Parathyroid adenoma (tissue), 2 donors: Measurements from ENCODE around the gene CCNL2.

Experiments
- H2AFZ ChIP-seq: fragments of 300-600 bp; sonication (generic); one replicate; pipeline ENCODE4 v1.7.0; 2017; ENCODE audit warnings: antibody characterized with exemption, mild to moderate bottlenecking
- H3K27ac ChIP-seq: fragments of 300-600 bp; sonication (generic); one replicate; pipeline ENCODE4 v1.7.0; 2017
- H3K27me3 ChIP-seq: fragments of 300-600 bp; sonication (generic); one replicate; pipeline ENCODE4 v1.7.0; 2017; ENCODE audit warnings: low read length; ENCODE audit not compliant: control insufficient read depth, insufficient read depth
- H3K36me3 ChIP-seq: fragments of 300-600 bp; sonication (generic); one replicate; pipeline ENCODE4 v1.7.0; 2017; ENCODE audit warnings: low read length; ENCODE audit not compliant: control insufficient read depth, insufficient read depth
- H3K4me1 ChIP-seq: fragments of 300-600 bp; sonication (generic); one replicate; pipeline ENCODE4 v1.7.0; 2017; ENCODE audit warnings: control low read depth
- H3K4me2 ChIP-seq: fragments of 300-600 bp; sonication (generic); one replicate; pipeline ENCODE4 v1.7.0; 2017; ENCODE audit warnings: low read length
- H3K4me3 ChIP-seq: fragments of 300-600 bp; sonication (generic); one replicate; pipeline ENCODE4 v1.7.0; 2017; ENCODE audit warnings: low read depth, low read length
- H3K79me2 ChIP-seq: fragments of 300-600 bp; sonication (generic); one replicate; pipeline ENCODE4 v1.7.0; 2017; ENCODE audit warnings: control low read depth
- H3K9ac ChIP-seq: fragments of 300-600 bp; sonication (generic); one replicate; pipeline ENCODE4 v1.7.0; 2017; ENCODE audit warnings: mild to moderate bottlenecking
- H3K9me3 ChIP-seq: fragments of 300-600 bp; sonication (generic); one replicate; pipeline ENCODE4 v1.7.0; 2017; ENCODE audit warnings: low read length; ENCODE audit not compliant: control insufficient read depth
- TF ChIP-seq, protein P1 (sequence below): fragments of 300-600 bp; sonication (generic); IDR thresholded peaks from one replicate; pipeline ENCODE4 v1.7.0; 2017; ENCODE audit warnings: antibody characterized with exemption, mild to moderate bottlenecking
- donor health status: primary hyperparathyroidism.

The CCNL2 gene

DNA sequence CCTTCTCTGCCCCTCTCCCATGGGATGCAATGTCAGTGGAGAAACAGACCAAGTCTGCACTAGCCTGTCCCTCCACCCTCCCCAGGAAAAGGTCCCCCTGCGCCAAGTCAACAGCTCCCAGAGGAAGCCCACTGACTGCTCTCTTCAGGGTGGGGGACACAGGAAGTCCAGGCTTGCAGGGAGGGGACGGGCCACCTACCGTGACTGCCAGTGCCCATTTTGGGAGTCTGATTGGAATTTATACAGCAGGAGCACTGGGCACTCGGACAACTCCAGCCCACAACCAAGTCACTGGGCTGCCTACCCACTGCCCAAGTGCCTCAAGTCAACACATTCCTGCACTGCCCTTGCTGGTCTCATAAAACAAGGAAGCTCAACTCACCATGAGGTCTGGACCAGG is 6.1 kb downstream of the CCNL2 start:
- Histone ChIP-seq H3K4me1 (no peaks in the 10 kb centered on the region), H3K79me2 (peaks cover 8% of the 10 kb centered on the region), H3K27me3 (no peaks in the 10 kb centered on the region), H2AFZ (no peak overlapping the region), H3K27ac (no peak overlapping the region), H3K36me3 (no peaks in the 10 kb centered on the region), H3K9me3 (no peaks in the 10 kb centered on the region), H3K4me2 (no peak overlapping the region), H3K4me3 (no peak overlapping the region), H3K9ac (no peak overlapping the region)
- TF ChIP-seq, protein P1, sequence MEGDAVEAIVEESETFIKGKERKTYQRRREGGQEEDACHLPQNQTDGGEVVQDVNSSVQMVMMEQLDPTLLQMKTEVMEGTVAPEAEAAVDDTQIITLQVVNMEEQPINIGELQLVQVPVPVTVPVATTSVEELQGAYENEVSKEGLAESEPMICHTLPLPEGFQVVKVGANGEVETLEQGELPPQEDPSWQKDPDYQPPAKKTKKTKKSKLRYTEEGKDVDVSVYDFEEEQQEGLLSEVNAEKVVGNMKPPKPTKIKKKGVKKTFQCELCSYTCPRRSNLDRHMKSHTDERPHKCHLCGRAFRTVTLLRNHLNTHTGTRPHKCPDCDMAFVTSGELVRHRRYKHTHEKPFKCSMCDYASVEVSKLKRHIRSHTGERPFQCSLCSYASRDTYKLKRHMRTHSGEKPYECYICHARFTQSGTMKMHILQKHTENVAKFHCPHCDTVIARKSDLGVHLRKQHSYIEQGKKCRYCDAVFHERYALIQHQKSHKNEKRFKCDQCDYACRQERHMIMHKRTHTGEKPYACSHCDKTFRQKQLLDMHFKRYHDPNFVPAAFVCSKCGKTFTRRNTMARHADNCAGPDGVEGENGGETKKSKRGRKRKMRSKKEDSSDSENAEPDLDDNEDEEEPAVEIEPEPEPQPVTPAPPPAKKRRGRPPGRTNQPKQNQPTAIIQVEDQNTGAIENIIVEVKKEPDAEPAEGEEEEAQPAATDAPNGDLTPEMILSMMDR, result no peak

DNA sequence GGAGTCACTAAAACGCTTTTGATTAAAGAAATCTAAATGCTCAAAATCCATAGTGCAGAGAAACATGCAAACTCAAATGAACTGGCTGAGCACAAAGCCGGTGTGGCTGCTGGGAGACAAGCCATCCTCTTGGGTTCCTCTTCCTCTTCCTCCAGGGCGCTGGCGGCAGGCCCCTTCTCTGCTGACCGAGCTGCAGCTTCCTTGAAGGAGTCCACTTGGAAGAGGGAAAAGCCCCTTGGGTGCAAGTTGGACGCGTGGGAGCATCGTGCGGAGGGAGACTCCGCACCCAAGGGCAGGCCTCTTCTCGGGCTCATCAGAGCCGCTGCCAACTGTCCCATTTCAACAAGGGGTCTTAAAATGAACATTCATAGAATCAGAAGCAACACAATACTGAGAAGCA is 7.9 kb downstream of the CCNL2 start:
- H3K27me3 ChIP-seq, result no peaks in the 10 kb centered on the region
- H3K4me2 ChIP-seq, result no peak overlapping the region
- no peak overlapping the region for H2AFZ ChIP-seq
- no peaks in the 10 kb centered on the region for H3K36me3 ChIP-seq
- H3K27ac ChIP-seq, result no peak overlapping the region
- H3K9ac ChIP-seq, result no peak overlapping the region
- TF ChIP-seq, protein P1, result no peak
- no peaks in the 10 kb centered on the region for H3K9me3 ChIP-seq
- no peaks in the 10 kb centered on the region for H3K4me1 ChIP-seq
- H3K79me2 ChIP-seq, result peaks cover 4% of the 10 kb centered on the region
- no peak overlapping the region for H3K4me3 ChIP-seq

DNA sequence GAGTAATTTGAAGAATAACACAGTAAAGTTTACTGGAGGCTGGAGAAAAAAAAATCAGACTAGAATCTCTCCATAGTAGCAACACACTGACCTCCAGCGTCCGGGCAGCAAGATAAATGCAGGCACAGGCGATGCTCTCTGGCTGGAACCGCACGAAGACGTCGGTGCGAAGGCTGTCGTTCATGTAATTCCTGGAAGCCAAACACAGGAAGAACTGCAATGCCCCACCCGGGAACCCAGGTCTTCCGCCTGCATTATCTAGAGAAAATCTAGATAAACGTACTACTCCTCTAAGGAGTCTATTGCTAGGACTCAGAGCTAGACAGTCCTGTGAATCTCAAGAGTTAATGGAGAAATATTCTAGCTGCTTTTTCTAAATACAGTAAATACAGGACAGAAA is 8.5 kb downstream of the CCNL2 start:
- no peak overlapping the region for H3K4me2 ChIP-seq
- peaks cover 4% of the 10 kb centered on the region for H3K79me2 ChIP-seq
- H3K4me3 ChIP-seq, result no peak overlapping the region
- no peaks in the 10 kb centered on the region for H3K4me1 ChIP-seq
- no peaks in the 10 kb centered on the region for H3K27me3 ChIP-seq
- no peaks in the 10 kb centered on the region for H3K36me3 ChIP-seq
- TF ChIP-seq, protein P1, result no peak
- no peak overlapping the region for H2AFZ ChIP-seq
- no peaks in the 10 kb centered on the region for H3K9me3 ChIP-seq
- no peak overlapping the region for H3K27ac ChIP-seq
- no peak overlapping the region for H3K9ac ChIP-seq

DNA sequence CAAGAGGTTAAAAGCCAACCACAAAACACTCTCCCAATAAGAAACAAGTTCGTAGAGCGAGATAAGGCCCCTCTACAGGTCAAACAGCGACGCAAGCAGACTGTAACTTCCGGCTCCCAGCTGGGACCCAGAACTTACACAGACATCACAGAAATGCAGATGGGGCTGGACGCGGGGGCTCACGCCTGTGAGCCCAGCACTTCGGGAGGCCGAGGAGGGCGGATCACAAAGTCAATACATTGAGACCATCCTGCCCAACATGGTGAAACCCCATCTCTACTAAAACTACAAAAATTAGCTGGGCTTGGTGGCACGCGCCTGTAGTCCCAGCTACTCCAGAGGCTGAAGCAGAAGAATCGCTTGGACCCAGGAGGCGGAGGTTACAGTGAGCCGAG is 11.1 kb downstream of the CCNL2 start:
- no peaks in the 10 kb centered on the region for H3K36me3 ChIP-seq
- no peak overlapping the region for H3K4me2 ChIP-seq
- H2AFZ ChIP-seq, result no peak overlapping the region
- no peak overlapping the region for H3K4me3 ChIP-seq
- TF ChIP-seq, protein P1, result no peak
- no peaks in the 10 kb centered on the region for H3K27me3 ChIP-seq
- no peaks in the 10 kb centered on the region for H3K4me1 ChIP-seq
- peaks cover 4% of the 10 kb centered on the region for H3K79me2 ChIP-seq
- H3K9ac ChIP-seq, result no peak overlapping the region
- no peaks in the 10 kb centered on the region for H3K9me3 ChIP-seq
- H3K27ac ChIP-seq, result no peak overlapping the region
